ENCODE data around the gene MORN1. TPM values are rescaled to one million over a fixed set of nuclear protein-coding genes. Genes with fewer than 3 reads are reported as not detected.

MORN1 gene
- total RNA-seq, 4 donors from 2014 or later, result 5.0 to 14.6 (median 9.2) TPM

- Histone ChIP-seq H3K36me3 (no peaks in the 10 kb centered on the region), H3K27ac (no peak overlapping the region), H3K4me1 (no peaks in the 10 kb centered on the region), H3K9me3 (peaks cover 0 to 10% (median 0%) of the 10 kb centered on the region in 3 donors), H3K27me3 (peaks cover 93% of the 10 kb centered on the region), H3K4me3 (no peak overlapping the region)
- 66 to 80% methylated on average over 1 to 4 of the region's 13 CpGs for WGBS, 2 donors (ENCODE audit: low coverage in 1 of 2)
- TF ChIP-seq POLR2A (IDR thresholded peaks at IDR 0.05) (no peak), CTCF (IDR thresholded peaks at IDR 0.05) (no peak), POLR2AphosphoS5 (IDR thresholded peaks at IDR 0.05) (no peak), EP300 (IDR thresholded peaks at IDR 0.05) (no peak)
- ATAC-seq, result no peak
Observed at GRCh38 chr1:2433196-2433595, 41.8 kb upstream of the MORN1 start.

GRCh38 chr1:2432441-2432844 lies 41.1 kb upstream of the MORN1 start:
- Histone ChIP-seq H3K36me3 (no peaks in the 10 kb centered on the region), H3K9me3 (peaks cover 0 to 10% (median 0%) of the 10 kb centered on the region in 3 donors), H3K27me3 (peaks cover 94% of the 10 kb centered on the region), H3K4me3 (no peak overlapping the region), H3K4me1 (no peaks in the 10 kb centered on the region), H3K27ac (no peak overlapping the region)
- no peak for ATAC-seq
- TF ChIP-seq CTCF (IDR thresholded peaks at IDR 0.05) (no peak), POLR2AphosphoS5 (IDR thresholded peaks at IDR 0.05) (no peak), POLR2A (IDR thresholded peaks at IDR 0.05) (no peak), EP300 (IDR thresholded peaks at IDR 0.05) (no peak)
- WGBS, 2 donors (ENCODE audit: low coverage in 1 of 2), result 20% methylated on average over 1 of the region's 16 CpGs; no CpG with 5 or more reads in 1 of the 2 donors

GRCh38 chr1:2431518-2431917 lies 40.2 kb upstream of the MORN1 start:
- Histone ChIP-seq H3K27me3 (peaks cover 94% of the 10 kb centered on the region), H3K4me1 (no peaks in the 10 kb centered on the region), H3K4me3 (no peak overlapping the region), H3K27ac (no peak overlapping the region), H3K9me3 (peaks cover 0 to 10% (median 0%) of the 10 kb centered on the region in 3 donors), H3K36me3 (no peaks in the 10 kb centered on the region)
- WGBS, 2 donors (ENCODE audit: low coverage in 1 of 2), result 0 to 10% methylated on average over 1 to 2 of the region's 10 CpGs
- ATAC-seq, result no peak
- TF ChIP-seq CTCF (IDR thresholded peaks at IDR 0.05) (no peak), EP300 (IDR thresholded peaks at IDR 0.05) (no peak), POLR2AphosphoS5 (IDR thresholded peaks at IDR 0.05) (no peak), POLR2A (IDR thresholded peaks at IDR 0.05) (no peak)

GRCh38 chr1:2431103-2431502 lies 39.7 kb upstream of the MORN1 start:
- no CpG with 5 or more reads among the region's 16 CpGs for WGBS, 2 donors (ENCODE audit: low coverage in 1 of 2)

More at GRCh38 chr1:2431103-2431502, 39.7 kb upstream of the MORN1 start:
- Histone ChIP-seq H3K27me3 (peaks cover 97% of the 10 kb centered on the region), H3K4me3 (no peak overlapping the region), H3K27ac (no peak overlapping the region), H3K9me3 (peaks cover 0 to 10% (median 0%) of the 10 kb centered on the region in 3 donors), H3K4me1 (no peaks in the 10 kb centered on the region), H3K36me3 (no peaks in the 10 kb centered on the region)
- no peak for ATAC-seq
- TF ChIP-seq POLR2A (IDR thresholded peaks at IDR 0.05) (no peak), EP300 (IDR thresholded peaks at IDR 0.05) (no peak), CTCF (IDR thresholded peaks at IDR 0.05) (no peak), POLR2AphosphoS5 (IDR thresholded peaks at IDR 0.05) (no peak)

Data from gastroesophageal sphincter (tissue), 4 donors.